GM18873 (cell line): Measurements from ENCODE around the gene QPRT.
"Not testable (repeated sequence)": the region's sequence is repeated elsewhere in the genome, so short reads cannot be mapped to it uniquely, and the experiment has no call there.

Experiments used
- ATAC-seq: cut with Tn5 transposase; IDR thresholded peaks from one replicate; pipeline ENCODE4 v1.9.1; 2021; ENCODE audit warnings: mild to moderate bottlenecking, moderate library complexity, moderate number of reproducible peaks; ENCODE audit not compliant: unreplicated experiment, low FRiP score

QPRT gene

DNA sequence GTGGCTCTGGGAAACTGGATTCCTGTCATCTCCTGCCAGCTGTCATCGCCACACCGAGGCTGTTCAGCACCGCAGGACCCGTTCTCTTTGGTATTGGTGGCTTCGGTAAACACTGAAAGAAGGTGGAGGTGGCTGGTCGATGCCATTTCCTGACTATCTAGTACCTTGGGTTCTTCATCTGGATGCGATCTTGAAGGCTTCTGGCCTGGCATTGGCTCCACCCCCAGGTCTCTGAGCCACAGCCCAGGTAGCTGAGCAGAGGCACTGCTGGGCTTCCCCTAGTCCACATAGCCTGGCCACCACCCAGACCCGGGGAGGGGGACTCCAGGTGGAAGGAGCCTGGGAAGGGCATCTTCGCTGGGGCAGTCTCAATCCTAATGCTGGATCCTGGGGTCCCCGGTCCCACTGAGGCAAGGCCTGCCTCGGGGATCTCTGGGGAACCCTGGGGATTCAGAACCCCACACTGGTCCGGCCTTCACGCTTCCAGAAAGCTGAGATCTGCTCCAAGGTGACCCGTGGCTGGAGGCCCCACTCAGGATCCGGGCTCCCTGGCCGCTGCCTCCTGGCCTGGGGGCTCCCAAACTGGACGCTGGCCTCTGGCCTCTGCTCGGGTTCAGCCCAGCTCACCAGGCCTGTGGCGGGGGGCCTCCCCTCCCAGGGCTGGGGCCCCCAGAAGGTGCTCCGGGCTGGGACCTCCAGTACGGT, 65.0 kb downstream of the QPRT start:
- no peak for ATAC-seq

DNA sequence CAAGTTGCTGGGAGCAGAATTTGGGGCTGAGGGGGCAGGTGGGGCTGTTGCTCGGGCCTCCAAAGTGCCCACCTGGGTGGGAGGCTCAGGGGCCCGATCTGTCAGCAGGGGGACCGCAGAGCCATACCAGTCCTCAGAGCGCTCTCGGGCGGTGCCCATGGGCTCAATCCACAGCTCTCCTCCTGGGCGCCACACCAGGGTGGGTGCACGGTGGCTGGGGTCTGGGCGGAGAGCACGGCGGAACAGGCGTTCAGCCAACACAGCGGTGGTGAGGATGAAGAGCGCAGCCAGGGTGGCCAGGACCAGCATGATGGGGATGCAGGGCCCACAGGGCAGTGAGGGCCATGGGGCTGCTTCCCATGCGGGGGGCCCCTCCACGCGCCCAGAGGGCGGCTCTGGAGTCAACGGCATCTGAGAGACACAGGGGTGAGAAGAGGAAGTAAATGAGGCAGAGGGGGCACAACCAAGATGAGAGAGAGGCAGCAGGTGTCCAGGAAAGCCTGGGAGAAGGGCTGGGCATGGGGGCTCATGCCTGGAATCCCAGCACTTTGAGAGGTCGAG, 65.6 kb downstream of the QPRT start:
- ATAC-seq = no peak

DNA sequence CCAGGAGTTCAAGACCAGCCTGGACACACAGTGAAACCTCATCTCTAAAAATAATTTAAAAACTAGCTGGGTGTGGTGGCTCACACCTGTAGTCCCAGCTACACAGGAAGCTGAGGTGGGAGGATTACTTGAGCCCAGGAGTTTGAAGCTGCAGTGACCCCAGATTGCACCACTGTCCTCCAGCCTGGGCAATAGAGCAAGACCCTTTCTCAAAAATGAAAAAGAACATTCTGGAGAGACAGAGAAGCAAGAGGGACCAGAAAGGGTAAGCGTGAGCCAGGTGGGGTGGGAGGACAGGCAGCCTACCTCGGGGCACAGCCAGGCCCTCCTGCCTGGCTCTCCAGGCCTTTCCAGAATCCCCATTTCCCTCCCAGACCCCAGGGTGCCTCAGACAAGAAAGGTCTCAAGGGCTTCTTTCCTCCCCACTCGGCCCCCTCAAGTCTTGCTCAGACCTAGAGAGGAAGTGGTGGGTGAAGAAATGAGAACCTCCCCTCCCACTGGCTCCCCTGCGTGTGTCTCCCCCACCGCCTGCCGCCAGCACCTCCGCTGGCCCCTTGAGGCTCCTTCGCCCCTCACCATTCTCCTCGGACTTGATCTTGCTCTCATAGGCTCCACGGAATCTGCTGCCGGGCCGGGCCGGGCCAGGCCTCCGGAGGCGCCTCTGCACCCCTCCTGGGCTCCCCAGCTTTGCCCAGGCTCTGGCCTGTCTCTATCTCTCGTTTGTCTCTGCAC, 66.3 kb downstream of the QPRT start:
- peak; percentile 34 for ATAC-seq

DNA sequence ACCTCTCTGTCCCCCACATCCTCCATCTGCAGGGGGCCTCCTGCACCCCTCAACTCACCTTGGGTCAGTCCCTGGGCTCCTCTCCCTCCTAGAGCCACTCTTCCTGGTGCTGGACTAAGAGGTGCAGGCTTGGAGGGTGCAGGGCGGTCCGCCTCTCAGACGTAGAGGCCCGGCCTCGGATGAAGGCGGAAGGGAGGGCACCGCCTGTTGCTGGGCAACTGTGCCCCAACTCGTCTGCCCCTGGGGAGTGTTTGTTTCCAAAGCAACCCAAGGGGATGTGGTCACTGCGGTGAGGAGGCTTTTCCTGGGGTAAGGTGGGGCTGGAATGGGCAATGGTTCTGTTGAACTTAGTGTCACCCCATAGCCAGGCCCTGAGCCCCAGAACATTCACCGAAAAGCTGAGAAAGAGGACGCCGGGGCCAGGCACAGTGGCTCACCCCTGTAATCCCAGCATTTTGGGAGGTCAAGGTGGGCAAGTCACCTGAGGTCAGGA, 66.9 kb downstream of the QPRT start, which contains the start of gene C16orf54:
Gene C16orf54, minus strand, starts transcription at position 138 of the 493 bp plus-strand sequence. CDS start 1,039 bp downstream, outside the sequence.
- peak; percentile 56 for ATAC-seq

DNA sequence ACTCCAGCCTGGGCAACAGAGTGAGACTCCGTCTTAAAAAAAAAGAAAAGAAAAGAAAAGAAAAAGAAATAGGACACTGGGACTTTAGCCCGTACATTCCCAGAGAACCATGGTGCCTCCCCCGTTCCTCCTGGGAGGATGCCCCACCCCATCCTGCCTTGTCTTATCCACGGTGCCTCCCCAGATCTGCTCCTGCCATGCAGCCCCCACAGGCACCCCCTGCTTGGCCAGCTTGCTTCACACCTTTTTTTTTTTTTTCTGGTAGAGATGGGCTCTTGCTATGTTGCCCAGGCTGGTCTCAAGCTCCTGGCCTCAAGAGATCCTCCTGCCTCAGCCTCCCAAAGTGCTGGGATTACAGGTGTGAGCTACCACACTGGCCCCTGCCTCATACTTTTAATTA, 67.5 kb downstream of the QPRT start:
- not testable (repeated sequence) for ATAC-seq
